ENCODE data around the gene CEACAM3. TPM values are rescaled to one million over a fixed set of nuclear protein-coding genes. Genes with fewer than 3 reads are reported as not detected.

CEACAM3 gene
- total and polyA plus RNA-seq, 9 of the 15 experiments (the other 6 are each of a cell fraction or from before 2014, with no cell fraction given), result not detected

- intact Hi-C loops (cut with micrococcal nuclease), result no loop called here
- FAIRE-seq (no peak), DNase-seq (ENCODE audit: extremely low read depth in 1 of 4, low spot score in 3 of 4) (no peak), ATAC-seq (no peak)
- H3K79me2 ChIP-seq (ENCODE audit: control insufficient read depth, insufficient read depth, low read length), result no peaks in the 10 kb centered on the region
- H3K9ac ChIP-seq (ENCODE audit: insufficient read depth in 1 of 2, low read depth in 2 of 2, low read length in 2 of 2), result no peak overlapping the region
- H2AFZ ChIP-seq (ENCODE audit: low read depth, low read length), result no peak overlapping the region
- no peaks in the 10 kb centered on the region for H3K4me1 ChIP-seq (replicated peaks in 1 of 2; ENCODE audit: control insufficient read depth in 2 of 2, insufficient read depth in 2 of 2, low read length in 2 of 2)
- ChIA-PET POLR2A (interaction anchor here (0.6 to 0.8 kb wide), 2 partner anchors 9 to 434 kb away, joined by 3 read pairs; no protein-coding TSS in a partner anchor), CTCF (ENCODE audit: low intra/inter-chr PET ratio) (no interaction called here)
- in situ Hi-C loops (cut with MboI), result no loop called here
- no peaks in the 10 kb centered on the region for H3K9me3 ChIP-seq (replicated peaks; ENCODE audit: control insufficient read depth, insufficient read depth, low read depth, low read length)
- no peak overlapping the region for H3K4me2 ChIP-seq (ENCODE audit: insufficient read depth, low read length)
- no peaks in the 10 kb centered on the region for H3K36me3 ChIP-seq (ENCODE audit: control insufficient read depth, insufficient read depth, low read length)
- no TSS peak for BruUV-seq (replicated peaks)
- no peak overlapping the region for H3K27ac ChIP-seq (ENCODE audit: extremely low read depth, low read depth, low read length)
- H3K4me3 ChIP-seq, result no peak overlapping the region
- no peaks in the 10 kb centered on the region for H4K20me1 ChIP-seq (replicated peaks; ENCODE audit: control insufficient read depth, insufficient read depth, low read length)
- peaks cover 11 to 36% of the 10 kb centered on the region in 2 experiments for H3K27me3 ChIP-seq (ENCODE audit: control insufficient read depth in 2 of 2, insufficient read depth in 2 of 2, low read length in 2 of 2)
- H3K9me1 ChIP-seq (ENCODE audit: control insufficient read depth, insufficient read depth, low read length), result no peaks in the 10 kb centered on the region
- WGBS (ENCODE audit: insufficient coverage, low coverage, missing lambda C conversion rate), result 0% methylated on average over 2 of the region's 2 CpGs
- no peak for TF ChIP-seq RBM17 (IDR thresholded peaks at IDR 0.05; ENCODE audit: borderline replicate concordance, low read depth, low read length)
- TF ChIP-seq ZBED1 (IDR thresholded peaks at IDR 0.05), result no peak
- no peak for TF ChIP-seq MYNN (IDR thresholded peaks at IDR 0.05)
- no peak for TF ChIP-seq MYNN (CRISPR knock-in tag; IDR thresholded peaks at IDR 0.05)
- TF ChIP-seq SP2 (IDR thresholded peaks at IDR 0.05; ENCODE audit: extremely low read depth, low read depth, low read length, poor library complexity, severe bottlenecking), result no peak
- TF ChIP-seq HDAC3 (IDR thresholded peaks at IDR 0.05; ENCODE audit: borderline replicate concordance, partially characterized antibody), result no peak
- TF ChIP-seq, protein P1, sequence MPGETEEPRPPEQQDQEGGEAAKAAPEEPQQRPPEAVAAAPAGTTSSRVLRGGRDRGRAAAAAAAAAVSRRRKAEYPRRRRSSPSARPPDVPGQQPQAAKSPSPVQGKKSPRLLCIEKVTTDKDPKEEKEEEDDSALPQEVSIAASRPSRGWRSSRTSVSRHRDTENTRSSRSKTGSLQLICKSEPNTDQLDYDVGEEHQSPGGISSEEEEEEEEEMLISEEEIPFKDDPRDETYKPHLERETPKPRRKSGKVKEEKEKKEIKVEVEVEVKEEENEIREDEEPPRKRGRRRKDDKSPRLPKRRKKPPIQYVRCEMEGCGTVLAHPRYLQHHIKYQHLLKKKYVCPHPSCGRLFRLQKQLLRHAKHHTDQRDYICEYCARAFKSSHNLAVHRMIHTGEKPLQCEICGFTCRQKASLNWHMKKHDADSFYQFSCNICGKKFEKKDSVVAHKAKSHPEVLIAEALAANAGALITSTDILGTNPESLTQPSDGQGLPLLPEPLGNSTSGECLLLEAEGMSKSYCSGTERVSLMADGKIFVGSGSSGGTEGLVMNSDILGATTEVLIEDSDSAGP (CRISPR knock-in tag; IDR thresholded peaks at IDR 0.05), result no peak
- TF ChIP-seq MEIS2 (IDR thresholded peaks at IDR 0.05; ENCODE audit: partially characterized antibody), result peak; percentile 7
- TF ChIP-seq RCOR1 (IDR thresholded peaks at IDR 0.05; ENCODE audit: borderline replicate concordance in 1 of 2, low read depth in 2 of 2, low read length in 2 of 2), result 0 out of 4 replicates have a peak, but pooled peaks of 1 of the 2 experiments have one; percentile 12
- TF ChIP-seq CSDE1 (IDR thresholded peaks at IDR 0.05), result no peak
- no peak for TF ChIP-seq NCOA4 (IDR thresholded peaks at IDR 0.05; ENCODE audit: partially characterized antibody)
- TF ChIP-seq GABPB1 (CRISPR knock-in tag; IDR thresholded peaks at IDR 0.05), result no peak
- no peak for TF ChIP-seq ARID1B (IDR thresholded peaks at IDR 0.05)
- TF ChIP-seq NCOR1 (IDR thresholded peaks at IDR 0.05), result no peak
- TF ChIP-seq, protein P2, sequence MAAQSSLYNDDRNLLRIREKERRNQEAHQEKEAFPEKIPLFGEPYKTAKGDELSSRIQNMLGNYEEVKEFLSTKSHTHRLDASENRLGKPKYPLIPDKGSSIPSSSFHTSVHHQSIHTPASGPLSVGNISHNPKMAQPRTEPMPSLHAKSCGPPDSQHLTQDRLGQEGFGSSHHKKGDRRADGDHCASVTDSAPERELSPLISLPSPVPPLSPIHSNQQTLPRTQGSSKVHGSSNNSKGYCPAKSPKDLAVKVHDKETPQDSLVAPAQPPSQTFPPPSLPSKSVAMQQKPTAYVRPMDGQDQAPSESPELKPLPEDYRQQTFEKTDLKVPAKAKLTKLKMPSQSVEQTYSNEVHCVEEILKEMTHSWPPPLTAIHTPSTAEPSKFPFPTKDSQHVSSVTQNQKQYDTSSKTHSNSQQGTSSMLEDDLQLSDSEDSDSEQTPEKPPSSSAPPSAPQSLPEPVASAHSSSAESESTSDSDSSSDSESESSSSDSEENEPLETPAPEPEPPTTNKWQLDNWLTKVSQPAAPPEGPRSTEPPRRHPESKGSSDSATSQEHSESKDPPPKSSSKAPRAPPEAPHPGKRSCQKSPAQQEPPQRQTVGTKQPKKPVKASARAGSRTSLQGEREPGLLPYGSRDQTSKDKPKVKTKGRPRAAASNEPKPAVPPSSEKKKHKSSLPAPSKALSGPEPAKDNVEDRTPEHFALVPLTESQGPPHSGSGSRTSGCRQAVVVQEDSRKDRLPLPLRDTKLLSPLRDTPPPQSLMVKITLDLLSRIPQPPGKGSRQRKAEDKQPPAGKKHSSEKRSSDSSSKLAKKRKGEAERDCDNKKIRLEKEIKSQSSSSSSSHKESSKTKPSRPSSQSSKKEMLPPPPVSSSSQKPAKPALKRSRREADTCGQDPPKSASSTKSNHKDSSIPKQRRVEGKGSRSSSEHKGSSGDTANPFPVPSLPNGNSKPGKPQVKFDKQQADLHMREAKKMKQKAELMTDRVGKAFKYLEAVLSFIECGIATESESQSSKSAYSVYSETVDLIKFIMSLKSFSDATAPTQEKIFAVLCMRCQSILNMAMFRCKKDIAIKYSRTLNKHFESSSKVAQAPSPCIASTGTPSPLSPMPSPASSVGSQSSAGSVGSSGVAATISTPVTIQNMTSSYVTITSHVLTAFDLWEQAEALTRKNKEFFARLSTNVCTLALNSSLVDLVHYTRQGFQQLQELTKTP (IDR thresholded peaks at IDR 0.05; ENCODE audit: low read depth in 1 of 2, partially characterized antibody in 2 of 2), result no peak
- peak; percentile 40; the same call in 1 of the 2 replicates for TF ChIP-seq SOX6 (IDR thresholded peaks at IDR 0.05)
- TF ChIP-seq ZBTB2 (IDR thresholded peaks at IDR 0.05), result no peak
- no peak for TF ChIP-seq RBBP5 (IDR thresholded peaks at IDR 0.05; ENCODE audit: borderline replicate concordance, insufficient read depth, low read length, poor library complexity, severe bottlenecking)
Observed at GRCh38 chr19:41801792-41802211, 5.4 kb downstream of the CEACAM3 start.

Data from K562 (cell line).